Activated naive CD8-positive, alpha-beta T cell treated with anti-CD3 and anti-CD28 coated beads, Interleukin-2, amount 50 U/mL, for 24 hours (primary cell): Measurements from ENCODE around the gene CXCR5.

Source experiments
- ATAC-seq: fragments of 150-1000 bp; cut with Tn5 transposase; one replicate; pipeline ENCODE4 v1.10.0; 2021
- DNase-seq: peaks from one replicate; pipeline ENCODE4 v3.0.0; 2021
- H3K27ac Mint-ChIP-seq: one replicate; pipeline ENCODE4 v1.8.0; 2021; ENCODE audit warnings: mild to moderate bottlenecking, mixed read lengths
- H3K27me3 Mint-ChIP-seq: one replicate; pipeline ENCODE4 v1.8.0; 2021; ENCODE audit warnings: mixed read lengths
- H3K36me3 Mint-ChIP-seq: one replicate; pipeline ENCODE4 v1.8.0; 2021; ENCODE audit warnings: low read depth, mixed read lengths
- H3K4me1 Mint-ChIP-seq: one replicate; pipeline ENCODE4 v1.8.0; 2021; ENCODE audit warnings: mixed read lengths
- H3K4me3 Mint-ChIP-seq: one replicate; pipeline ENCODE4 v1.8.0; 2021; ENCODE audit warnings: mild to moderate bottlenecking, moderate library complexity, mixed read lengths
- H3K9me3 Mint-ChIP-seq: one replicate; pipeline ENCODE4 v1.8.0; 2021; ENCODE audit warnings: mixed read lengths

Gene CXCR5

GRCh38 chr11:118918128-118918685 lies 34.5 kb downstream of the CXCR5 start:
- Mint-ChIP-seq H3K27ac (peak overlapping the region; percentile 97), H3K36me3 (no peaks in the 10 kb centered on the region), H3K4me1 (peaks cover 85% of the 10 kb centered on the region), H3K9me3 (no peaks in the 10 kb centered on the region), H3K27me3 (no peaks in the 10 kb centered on the region), H3K4me3 (peak overlapping the region; percentile 88)
- DNase-seq: no peak
- no peak for ATAC-seq

GRCh38 chr11:118918686-118919280 lies 35.1 kb downstream of the CXCR5 start:
- H3K27me3 Mint-ChIP-seq: no peaks in the 10 kb centered on the region
- H3K4me1 Mint-ChIP-seq: peaks cover 85% of the 10 kb centered on the region
- H3K27ac Mint-ChIP-seq: peak overlapping the region; percentile 97
- H3K9me3 Mint-ChIP-seq: no peaks in the 10 kb centered on the region
- H3K4me3 Mint-ChIP-seq: peak overlapping the region; percentile 88
- DNase-seq: no peak
- ATAC-seq: no peak
- no peaks in the 10 kb centered on the region for H3K36me3 Mint-ChIP-seq

- Mint-ChIP-seq H3K9me3 (no peaks in the 10 kb centered on the region), H3K4me3 (peak overlapping the region; percentile 88), H3K36me3 (no peaks in the 10 kb centered on the region), H3K4me1 (peaks cover 72% of the 10 kb centered on the region), H3K27me3 (no peaks in the 10 kb centered on the region), H3K27ac (peak overlapping the region; percentile 97)
- ATAC-seq: no peak
- no peak for DNase-seq
Observed at GRCh38 chr11:118921121-118921928, 37.6 kb downstream of the CXCR5 start.

GRCh38 chr11:118921929-118922744 lies 38.4 kb downstream of the CXCR5 start:
- Mint-ChIP-seq H3K4me1 (peaks cover 72% of the 10 kb centered on the region), H3K36me3 (no peaks in the 10 kb centered on the region), H3K9me3 (no peaks in the 10 kb centered on the region), H3K27ac (peak overlapping the region; percentile 97), H3K4me3 (peak overlapping the region; percentile 84), H3K27me3 (no peaks in the 10 kb centered on the region)
- no peak for ATAC-seq
- no peak for DNase-seq

- DNase-seq (no peak), ATAC-seq (no peak)
- H3K36me3 Mint-ChIP-seq: no peaks in the 10 kb centered on the region
- H3K4me3 Mint-ChIP-seq: peak overlapping the region; percentile 84
- no peaks in the 10 kb centered on the region for H3K27me3 Mint-ChIP-seq
- no peaks in the 10 kb centered on the region for H3K9me3 Mint-ChIP-seq
- H3K27ac Mint-ChIP-seq: peak overlapping the region; percentile 84
- H3K4me1 Mint-ChIP-seq: peaks cover 72% of the 10 kb centered on the region
Observed at GRCh38 chr11:118922745-118923627, 39.3 kb downstream of the CXCR5 start.

- no peaks in the 10 kb centered on the region for H3K27me3 Mint-ChIP-seq
- H3K9me3 Mint-ChIP-seq: no peaks in the 10 kb centered on the region
- DNase-seq: no peak
- H3K4me3 Mint-ChIP-seq: peak overlapping the region; percentile 84
- peak overlapping the region; percentile 84 for H3K27ac Mint-ChIP-seq
- no peak for ATAC-seq
- H3K4me1 Mint-ChIP-seq: peaks cover 73% of the 10 kb centered on the region
- H3K36me3 Mint-ChIP-seq: no peaks in the 10 kb centered on the region
Observed at GRCh38 chr11:118923721-118924587, 40.3 kb downstream of the CXCR5 start.

- DNase-seq: peak; percentile 66
- H3K27me3 Mint-ChIP-seq: no peaks in the 10 kb centered on the region
- H3K4me3 Mint-ChIP-seq: peak overlapping the region; percentile 84
- no peaks in the 10 kb centered on the region for H3K36me3 Mint-ChIP-seq
- peaks cover 65% of the 10 kb centered on the region for H3K4me1 Mint-ChIP-seq
- H3K9me3 Mint-ChIP-seq: no peaks in the 10 kb centered on the region
- peak overlapping the region; percentile 84 for H3K27ac Mint-ChIP-seq
- ATAC-seq: no peak
Observed at GRCh38 chr11:118924591-118925585, 41.2 kb downstream of the CXCR5 start.

- Mint-ChIP-seq H3K4me3 (peak overlapping the region; percentile 87), H3K36me3 (no peaks in the 10 kb centered on the region), H3K4me1 (peaks cover 62% of the 10 kb centered on the region), H3K27me3 (no peaks in the 10 kb centered on the region), H3K9me3 (no peaks in the 10 kb centered on the region), H3K27ac (peak overlapping the region; percentile 94)
- DNase-seq (no peak), ATAC-seq (no peak)
Observed at GRCh38 chr11:118927554-118928100, 43.9 kb downstream of the CXCR5 start.

GRCh38 chr11:118928101-118928869 lies 44.6 kb downstream of the CXCR5 start:
- DNase-seq (peak; percentile 93), ATAC-seq (peak; percentile 50)
- H3K36me3 Mint-ChIP-seq: no peaks in the 10 kb centered on the region
- H3K27ac Mint-ChIP-seq: peak overlapping the region; percentile 94
- peaks cover 62% of the 10 kb centered on the region for H3K4me1 Mint-ChIP-seq
- H3K4me3 Mint-ChIP-seq: peak overlapping the region; percentile 87
- no peaks in the 10 kb centered on the region for H3K9me3 Mint-ChIP-seq
- H3K27me3 Mint-ChIP-seq: no peaks in the 10 kb centered on the region

GRCh38 chr11:118928870-118929500 lies 45.3 kb downstream of the CXCR5 start:
- Mint-ChIP-seq H3K36me3 (no peaks in the 10 kb centered on the region), H3K4me1 (peaks cover 56% of the 10 kb centered on the region)

GRCh38 chr11:118929501-118930093 lies 45.9 kb downstream of the CXCR5 start:
- peak; percentile 31 for ATAC-seq
- Mint-ChIP-seq H3K27ac (peak overlapping the region; percentile 91), H3K36me3 (no peaks in the 10 kb centered on the region), H3K9me3 (no peaks in the 10 kb centered on the region), H3K27me3 (no peaks in the 10 kb centered on the region), H3K4me3 (peak overlapping the region; percentile 87), H3K4me1 (peaks cover 51% of the 10 kb centered on the region)
- peak; percentile 79 for DNase-seq

More at GRCh38 chr11:118928870-118929500, 45.3 kb downstream of the CXCR5 start:
- peak; percentile 4 for ATAC-seq
- Mint-ChIP-seq H3K27me3 (no peaks in the 10 kb centered on the region), H3K4me3 (peak overlapping the region; percentile 87), H3K27ac (peak overlapping the region; percentile 94), H3K9me3 (no peaks in the 10 kb centered on the region)
- peak; percentile 62 for DNase-seq
